Measurements from ENCODE around the gene KDSR. TPM values are rescaled to one million over a fixed set of nuclear protein-coding genes. Genes with fewer than 3 reads are reported as not detected.

The KDSR gene
- total RNA-seq, 1 donor from 2014 or later: 77.5 TPM

DNA sequence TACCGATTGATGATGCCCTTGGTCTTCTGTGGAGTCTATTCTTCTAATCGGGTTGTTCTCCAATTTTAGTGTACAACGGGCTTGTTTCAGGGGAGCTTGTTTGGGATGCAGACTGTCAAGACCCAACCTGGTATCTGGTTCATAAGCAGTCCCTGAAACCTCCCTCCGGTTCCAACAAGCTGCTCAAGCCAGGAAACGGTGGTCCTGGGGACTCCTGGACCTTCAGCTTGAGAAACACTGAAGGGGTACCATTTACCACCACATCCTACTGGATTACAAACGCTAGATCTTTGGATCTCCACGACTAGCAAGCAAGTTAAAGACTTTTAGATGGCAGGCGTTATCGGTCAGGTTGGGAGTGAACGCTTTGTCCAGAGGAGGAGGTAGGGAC, 49.5 kb downstream of the KDSR start:
- ATAC-seq: no peak

DNA sequence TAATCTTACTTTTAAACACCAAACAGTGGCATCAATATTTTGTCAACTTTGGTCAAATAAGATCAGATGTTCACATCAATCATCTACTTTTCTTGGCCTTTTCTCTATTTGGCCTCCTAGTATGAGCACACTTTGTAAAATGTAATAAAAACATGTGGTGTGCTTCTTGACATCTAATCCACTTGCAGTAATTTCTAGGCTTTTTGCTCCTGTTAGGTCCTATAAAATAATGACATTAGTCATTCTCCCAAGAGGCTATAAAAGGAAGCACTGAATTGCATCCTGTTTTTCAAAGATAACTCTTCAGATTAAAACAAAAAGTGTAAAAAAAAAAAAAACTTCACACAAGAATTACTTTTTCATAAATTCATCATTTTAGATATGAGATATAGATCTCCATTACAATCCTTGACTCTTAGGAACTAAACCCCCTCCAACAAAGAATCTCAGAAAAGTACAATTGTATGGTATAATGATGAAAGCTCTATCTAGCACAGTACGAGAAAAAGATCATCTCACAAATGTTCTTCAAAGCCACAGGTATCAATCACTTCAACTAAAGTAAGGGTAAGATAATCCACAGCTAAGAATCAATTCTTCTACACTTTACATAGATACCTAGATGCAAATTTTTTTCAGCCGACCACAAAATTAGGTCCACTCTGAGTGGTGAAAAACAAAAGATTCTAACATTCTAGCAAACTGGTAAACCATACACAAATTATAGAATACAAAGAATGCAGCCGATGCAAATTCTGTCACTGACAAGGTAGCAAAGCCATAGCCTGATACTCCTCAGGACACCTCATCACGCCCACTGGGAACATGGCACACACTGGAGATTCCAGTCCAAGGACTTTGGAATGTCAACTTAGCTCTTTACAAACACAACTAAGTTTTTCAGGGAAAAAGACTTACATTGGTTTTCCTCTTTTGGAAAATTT, 50.1 kb downstream of the KDSR start:
- TF ChIP-seq, protein P1, sequence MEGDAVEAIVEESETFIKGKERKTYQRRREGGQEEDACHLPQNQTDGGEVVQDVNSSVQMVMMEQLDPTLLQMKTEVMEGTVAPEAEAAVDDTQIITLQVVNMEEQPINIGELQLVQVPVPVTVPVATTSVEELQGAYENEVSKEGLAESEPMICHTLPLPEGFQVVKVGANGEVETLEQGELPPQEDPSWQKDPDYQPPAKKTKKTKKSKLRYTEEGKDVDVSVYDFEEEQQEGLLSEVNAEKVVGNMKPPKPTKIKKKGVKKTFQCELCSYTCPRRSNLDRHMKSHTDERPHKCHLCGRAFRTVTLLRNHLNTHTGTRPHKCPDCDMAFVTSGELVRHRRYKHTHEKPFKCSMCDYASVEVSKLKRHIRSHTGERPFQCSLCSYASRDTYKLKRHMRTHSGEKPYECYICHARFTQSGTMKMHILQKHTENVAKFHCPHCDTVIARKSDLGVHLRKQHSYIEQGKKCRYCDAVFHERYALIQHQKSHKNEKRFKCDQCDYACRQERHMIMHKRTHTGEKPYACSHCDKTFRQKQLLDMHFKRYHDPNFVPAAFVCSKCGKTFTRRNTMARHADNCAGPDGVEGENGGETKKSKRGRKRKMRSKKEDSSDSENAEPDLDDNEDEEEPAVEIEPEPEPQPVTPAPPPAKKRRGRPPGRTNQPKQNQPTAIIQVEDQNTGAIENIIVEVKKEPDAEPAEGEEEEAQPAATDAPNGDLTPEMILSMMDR (IDR thresholded peaks at IDR 0.05): no peak
- no peak for ATAC-seq
- Histone ChIP-seq H3K4me1 (peaks cover 17% of the 10 kb centered on the region), H3K36me3 (no peaks in the 10 kb centered on the region), H3K27me3 (no peaks in the 10 kb centered on the region), H3K27ac (peak overlapping the region; percentile 14), H3K9me3 (no peaks in the 10 kb centered on the region), H3K4me3 (peak overlapping the region; percentile 84)
- intact Hi-C loops (cut with DNase I): loop anchor here (5.0 kb wide), 1 partner anchor 185 kb away; no protein-coding TSS in a partner anchor
- DNase-seq: no peak

More for the DNA sequence above, 49.5 kb downstream of the KDSR start:
- Histone ChIP-seq H3K27me3 (no peaks in the 10 kb centered on the region), H3K4me1 (peaks cover 22% of the 10 kb centered on the region), H3K36me3 (no peaks in the 10 kb centered on the region), H3K27ac (no peak overlapping the region), H3K9me3 (no peaks in the 10 kb centered on the region), H3K4me3 (peak overlapping the region; percentile 84)
- TF ChIP-seq, protein P1 (IDR thresholded peaks at IDR 0.05): no peak
- DNase-seq: no peak
- intact Hi-C loops (cut with DNase I): loop anchor here (5.0 kb wide), 1 partner anchor 185 kb away; no protein-coding TSS in a partner anchor

DNA sequence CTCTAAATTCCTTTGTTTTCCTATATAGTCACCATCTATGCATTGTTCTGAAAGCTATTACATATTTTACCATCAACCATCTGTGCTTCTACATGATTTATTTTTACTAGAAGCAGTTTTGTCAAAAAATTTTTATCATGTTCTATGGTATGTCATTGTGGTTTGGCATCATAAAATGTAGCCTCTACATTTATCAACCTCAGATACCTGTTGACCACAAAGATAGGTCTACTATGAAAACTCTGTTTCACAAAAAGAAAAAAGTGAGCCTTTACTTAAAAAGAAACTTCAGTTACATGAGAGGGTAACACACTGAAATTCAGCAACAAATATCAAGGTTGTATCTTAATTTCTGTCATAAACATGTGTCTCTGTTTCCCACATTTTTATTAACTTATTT, 51.1 kb downstream of the KDSR start:
- ATAC-seq (no peak), DNase-seq (no peak)

DNA sequence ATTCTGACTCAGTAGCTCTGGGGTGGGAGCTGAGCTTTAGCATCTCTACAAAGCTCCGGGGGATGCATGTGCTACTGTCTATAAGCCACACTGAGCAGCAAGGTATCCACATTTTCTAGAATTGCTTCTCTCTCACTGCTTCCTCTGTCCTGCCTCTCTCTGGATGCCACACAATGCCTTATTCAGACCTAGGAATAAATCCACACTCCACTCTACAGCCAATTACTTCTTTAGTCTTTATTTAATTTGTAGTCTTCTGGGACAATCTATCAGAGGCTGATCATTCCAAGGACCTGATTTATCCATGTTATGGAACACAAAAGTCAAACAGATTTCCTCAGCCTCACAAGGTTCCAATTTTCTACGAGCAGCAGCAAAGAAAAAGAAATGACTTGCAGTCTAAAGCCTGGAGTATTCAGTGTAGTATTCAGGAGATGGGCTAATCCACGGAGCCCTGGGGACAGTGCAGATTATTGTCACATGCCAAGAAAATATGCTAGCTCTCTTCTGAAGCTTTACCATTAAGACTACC, 51.8 kb downstream of the KDSR start:
- no peaks in the 10 kb centered on the region for H3K27me3 ChIP-seq
- DNase-seq (no peak), ATAC-seq (no peak)
- TF ChIP-seq, protein P1 (IDR thresholded peaks at IDR 0.05): no peak
- peak overlapping the region; percentile 2 for H3K4me3 ChIP-seq
- intact Hi-C loops (cut with DNase I): loop anchor here (5.0 kb wide), 1 partner anchor 183 kb away; no protein-coding TSS in a partner anchor
- no peaks in the 10 kb centered on the region for H3K9me3 ChIP-seq
- no peak overlapping the region for H3K27ac ChIP-seq
- H3K36me3 ChIP-seq: no peaks in the 10 kb centered on the region
- H3K4me1 ChIP-seq: peaks cover 10% of the 10 kb centered on the region

More for the DNA sequence above, 51.1 kb downstream of the KDSR start:
- Histone ChIP-seq H3K27ac (no peak overlapping the region), H3K27me3 (no peaks in the 10 kb centered on the region), H3K4me3 (peak overlapping the region; percentile 84), H3K4me1 (peaks cover 12% of the 10 kb centered on the region), H3K36me3 (no peaks in the 10 kb centered on the region), H3K9me3 (no peaks in the 10 kb centered on the region)
- TF ChIP-seq, protein P1 (IDR thresholded peaks at IDR 0.05): no peak
- intact Hi-C loops (cut with DNase I): loop anchor here (5.0 kb wide), 1 partner anchor 184 kb away; no protein-coding TSS in a partner anchor

DNA sequence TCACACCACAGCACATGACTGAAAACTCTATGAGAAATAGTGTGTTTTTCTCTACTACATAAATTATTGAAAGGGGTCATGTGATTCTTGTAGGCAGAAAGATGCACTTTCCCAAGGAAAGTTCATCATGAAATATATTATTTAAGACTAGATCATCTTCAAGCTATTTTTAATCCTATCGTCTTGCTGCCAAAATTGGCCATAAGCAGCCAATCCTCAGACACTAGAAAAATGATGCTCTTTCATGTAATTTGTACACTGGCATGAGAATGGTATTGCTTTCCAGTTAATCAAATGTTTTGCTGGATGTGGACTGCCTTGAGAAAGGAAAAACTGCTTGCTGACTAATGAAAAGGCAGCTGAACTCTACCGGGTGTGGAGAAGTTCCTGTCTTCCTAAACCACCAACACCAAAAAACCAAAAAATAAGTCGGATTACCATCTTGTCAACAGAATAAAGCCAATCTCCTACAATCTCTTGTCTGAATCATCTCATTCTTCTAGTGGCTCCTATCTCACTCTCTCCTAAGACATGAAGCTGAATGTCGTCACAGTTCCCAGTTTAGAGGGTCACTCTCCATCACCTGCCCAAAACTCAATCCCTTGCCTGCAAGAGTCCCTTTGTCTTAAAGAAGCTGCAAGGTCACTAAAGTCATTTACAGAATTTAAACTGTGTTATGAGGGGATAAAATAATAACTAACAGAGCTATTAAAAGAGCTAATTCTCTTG, 52.8 kb downstream of the KDSR start:
- no peaks in the 10 kb centered on the region for H3K9me3 ChIP-seq
- H3K27ac ChIP-seq: no peak overlapping the region
- H3K27me3 ChIP-seq: no peaks in the 10 kb centered on the region
- H3K4me3 ChIP-seq: no peak overlapping the region
- DNase-seq (no peak), ATAC-seq (no peak)
- H3K36me3 ChIP-seq: no peaks in the 10 kb centered on the region
- intact Hi-C loops (cut with DNase I): no loop called here
- TF ChIP-seq, protein P1 (IDR thresholded peaks at IDR 0.05): no peak
- H3K4me1 ChIP-seq: peaks cover 10% of the 10 kb centered on the region

Measured in upper lobe of right lung (tissue), 1 donor.